Effector CD8-positive, alpha-beta T cell (primary cell): ENCODE measurements around the gene CARD10.

ENCODE experiments used
- DNase-seq: peaks from one replicate; lab custom pipeline; 2025; lab: John Stamatoyannopoulos, UW
- total RNA-seq, 4 experiments: gene quantifications; one replicate each; lab custom pipeline; 2026; lab: John Stamatoyannopoulos, UW

CARD10 gene
- total RNA-seq: 0.44 to 2.0 (median 0.72) reads per million in 4 experiments

- peak; percentile 3 for DNase-seq
These were observed at the start of gene CARD10 for GRCh38 chr22:37519268-37520195. Gene CARD10, minus strand, starts transcription at chr22:37519415. Its CDS starts 215 bp downstream, at chr22:37519200.

DNA sequence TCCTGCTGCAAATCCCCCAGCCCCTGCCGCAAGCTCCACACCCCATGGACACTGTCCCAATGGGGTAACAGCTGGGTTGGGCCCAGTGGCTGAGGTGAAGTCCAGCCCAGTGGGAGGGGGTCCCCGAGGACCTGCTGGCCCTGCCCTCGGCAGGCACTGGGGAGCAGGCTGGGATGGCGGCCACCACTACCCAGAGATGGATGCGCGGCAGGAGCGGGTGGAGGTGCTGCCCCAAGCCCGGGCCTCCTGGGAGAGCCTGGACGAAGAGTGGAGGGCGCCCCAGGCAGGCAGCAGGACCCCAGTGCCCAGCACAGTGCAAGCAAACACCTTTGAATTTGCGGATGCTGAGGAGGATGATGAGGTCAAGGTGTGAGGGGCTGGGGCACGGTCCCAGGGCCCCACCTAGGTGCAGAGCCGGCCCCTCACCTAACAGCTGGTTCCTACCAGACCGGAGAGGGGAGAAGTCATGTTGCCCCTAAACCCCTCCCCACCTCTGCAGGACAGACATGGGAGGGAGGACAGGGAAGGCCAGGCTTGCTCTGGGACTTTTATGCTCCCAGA, 49.3 kb upstream of the CARD10 start:
- DNase-seq: no peak

DNA sequence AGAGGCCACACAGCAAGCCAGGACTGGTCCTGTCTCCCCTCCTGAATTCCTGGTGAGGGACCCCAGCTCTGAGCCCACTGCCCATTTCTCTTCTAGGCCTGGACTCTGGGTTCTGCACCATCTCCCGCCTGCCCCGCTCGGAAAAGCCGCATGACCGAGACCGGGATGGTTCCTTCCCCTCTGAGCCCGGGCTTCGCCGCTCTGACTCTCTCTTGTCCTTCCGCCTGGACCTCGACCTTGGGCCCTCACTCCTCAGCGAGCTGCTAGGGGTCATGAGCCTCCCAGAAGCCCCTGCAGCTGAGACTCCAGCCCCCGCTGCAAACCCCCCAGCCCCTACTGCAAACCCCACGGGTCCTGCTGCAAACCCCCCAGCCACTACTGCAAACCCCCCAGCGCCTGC, 48.8 kb upstream of the CARD10 start:
- DNase-seq: no peak

GRCh38 chr22:37566903-37567798, 47.9 kb upstream of the CARD10 start:
- peak; percentile 82 for DNase-seq

DNA sequence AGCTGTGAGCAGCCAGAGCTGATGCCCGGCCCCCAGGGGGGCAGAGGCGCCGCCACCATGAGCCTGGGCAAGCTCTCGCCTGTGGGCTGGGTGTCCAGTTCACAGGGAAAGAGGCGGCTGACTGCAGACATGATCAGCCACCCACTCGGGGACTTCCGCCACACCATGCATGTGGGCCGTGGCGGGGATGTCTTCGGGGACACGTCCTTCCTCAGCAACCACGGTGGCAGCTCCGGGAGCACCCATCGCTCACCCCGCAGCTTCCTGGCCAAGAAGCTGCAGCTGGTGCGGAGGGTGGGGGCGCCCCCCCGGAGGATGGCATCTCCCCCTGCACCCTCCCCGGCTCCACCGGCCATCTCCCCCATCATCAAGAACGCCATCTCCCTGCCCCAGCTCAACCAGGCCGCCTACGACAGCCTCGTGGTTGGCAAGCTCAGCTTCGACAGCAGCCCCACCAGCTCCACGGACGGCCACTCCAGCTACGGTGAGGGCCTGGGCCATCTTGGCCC, 47.2 kb upstream of the CARD10 start:
- no peak for DNase-seq

GRCh38 chr22:37565830-37566229, 46.6 kb upstream of the CARD10 start:
- DNase-seq: no peak

GRCh38 chr22:37564111-37564711, 45.0 kb upstream of the CARD10 start:
- DNase-seq: no peak

GRCh38 chr22:37563153-37564081, 44.2 kb upstream of the CARD10 start:
- no peak for DNase-seq

GRCh38 chr22:37562049-37562875, 43.0 kb upstream of the CARD10 start:
- DNase-seq: no peak

GRCh38 chr22:37561212-37562048, 42.2 kb upstream of the CARD10 start:
- peak; percentile 70 for DNase-seq

DNA sequence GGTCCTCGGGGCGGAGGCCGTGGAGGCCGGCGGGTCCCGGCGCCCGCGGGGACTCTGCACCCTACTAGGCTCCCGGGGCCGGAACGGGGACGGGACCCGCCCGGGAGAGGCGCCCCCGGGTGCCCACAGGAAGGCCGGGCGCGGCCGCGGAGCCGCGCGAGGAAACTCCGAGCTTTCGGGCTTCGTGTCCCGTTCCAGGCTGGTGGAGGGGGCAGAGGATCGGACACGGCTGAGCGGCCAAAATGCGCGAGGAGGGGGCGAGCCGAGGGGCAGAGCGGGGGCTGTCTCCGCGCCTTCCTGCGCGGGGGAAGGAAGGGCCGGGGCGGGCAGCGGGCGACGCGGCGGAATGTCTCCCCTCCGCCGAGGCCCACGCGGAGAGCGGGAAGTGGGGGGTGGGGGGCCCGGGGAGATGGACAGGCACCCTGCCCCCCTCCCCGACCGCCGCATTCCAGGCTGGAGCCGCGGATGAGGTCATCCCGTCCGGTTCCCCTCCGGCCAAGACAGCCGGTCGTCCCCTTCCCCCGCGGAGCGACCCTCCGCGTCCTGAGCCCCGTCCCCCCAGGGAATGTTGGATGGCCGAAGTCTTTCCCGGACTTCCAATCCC, 41.5 kb upstream of the CARD10 start:
- no peak for DNase-seq

DNA sequence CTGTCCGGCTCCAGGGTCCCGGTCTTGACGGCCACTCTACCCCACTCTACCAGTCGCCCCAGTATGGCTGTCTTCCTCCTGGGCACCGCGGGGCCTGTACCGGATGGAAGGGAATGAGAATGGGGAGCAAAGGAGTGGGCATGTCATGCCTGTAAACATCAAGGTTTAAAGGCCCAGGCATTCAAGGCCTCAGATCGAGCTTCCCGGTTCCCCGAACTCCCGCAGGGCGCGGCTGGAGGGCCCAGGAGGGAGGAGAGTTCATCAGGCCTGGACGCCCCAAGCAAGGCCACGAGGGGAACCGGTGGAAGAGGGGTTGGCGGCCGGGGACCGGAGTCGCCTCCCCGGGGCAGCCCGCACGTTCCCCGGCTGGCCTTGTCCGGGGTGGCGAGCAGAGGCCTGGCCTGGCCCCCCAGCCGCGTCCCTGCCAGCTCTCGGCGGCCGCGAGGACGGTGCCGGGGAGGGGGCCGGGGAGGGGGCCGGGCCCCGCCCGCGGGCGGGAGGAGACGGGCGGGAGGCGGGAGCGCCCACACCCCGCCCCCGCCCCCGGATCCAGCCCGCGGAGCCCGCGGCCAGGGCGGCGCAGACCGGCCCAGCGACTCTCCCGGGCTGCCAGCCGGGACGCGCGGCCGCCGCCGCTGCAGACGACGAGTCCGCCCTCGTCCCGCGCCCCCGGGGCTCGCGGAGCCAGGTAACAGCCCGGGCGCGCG, 40.8 kb upstream of the CARD10 start, which contains the start of gene CDC42EP1:
Gene CDC42EP1 (plus strand): TSS at position 580 of the 707 bp plus-strand sequence. CDS start 5,870 bp downstream, outside the sequence.
- DNase-seq: no peak

GRCh38 chr22:37559521-37559900, 40.3 kb upstream of the CARD10 start:
- DNase-seq: no peak

- DNase-seq: no peak
These were observed 39.6 kb upstream of the CARD10 start for GRCh38 chr22:37558815-37559214.

DNA sequence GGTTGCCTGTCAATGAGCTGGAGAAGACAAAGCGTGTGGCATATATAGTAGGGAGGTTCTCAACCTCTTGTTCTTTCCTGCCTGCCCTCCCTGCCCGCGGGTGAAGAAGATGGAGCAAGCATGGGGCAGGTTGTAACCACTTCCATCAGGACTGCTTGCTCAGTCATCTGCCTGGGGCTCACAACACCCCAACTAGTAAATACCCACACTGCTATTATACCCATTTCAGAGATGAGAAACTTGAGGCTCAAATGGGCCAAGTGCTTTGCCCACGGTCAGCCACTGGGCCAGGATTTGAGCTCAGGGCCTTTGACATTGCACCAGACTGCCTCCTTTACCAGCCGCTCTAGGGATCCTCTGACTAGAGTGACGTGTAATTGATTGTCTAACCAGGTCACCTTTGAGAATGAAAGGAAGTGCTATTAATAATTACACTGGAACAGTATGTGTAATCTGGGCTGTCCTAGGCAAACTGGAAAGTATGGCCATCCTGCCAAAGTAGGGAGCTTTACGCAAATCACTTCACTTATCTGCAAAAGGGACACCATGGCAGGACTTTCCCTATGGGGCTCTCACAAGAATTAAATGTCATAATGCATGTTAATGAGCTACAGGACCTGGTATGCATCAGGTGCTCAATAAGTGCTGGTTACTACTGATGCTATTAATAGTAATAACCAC, 38.2 kb upstream of the CARD10 start:
- DNase-seq: no peak

GRCh38 chr22:37556710-37557109, 37.5 kb upstream of the CARD10 start:
- no peak for DNase-seq

GRCh38 chr22:37555029-37555428, 35.8 kb upstream of the CARD10 start:
- DNase-seq: no peak
